GM12874 (cell line): ENCODE measurements around the gene CEP170.

Source experiments
- CTCF ChIP-seq: IDR thresholded peaks from 2 replicates; pipeline ENCODE4 v1.5.1; 2011; ENCODE audit warnings: low read depth, mild to moderate bottlenecking, control low read depth, low read length, moderate library complexity; ENCODE audit not compliant: insufficient read depth

The CEP170 gene

GRCh38 chr1:243257189-243257588 is 2.1 kb upstream of the CEP170 start:
- no peak for TF ChIP-seq CTCF

GRCh38 chr1:243256590-243256989 is 1.5 kb upstream of the CEP170 start:
- TF ChIP-seq CTCF = no peak

- no peak for TF ChIP-seq CTCF
Observed at GRCh38 chr1:243255791-243256512, 871 bp upstream of the CEP170 start, which contains the start of gene SDCCAG8. SDCCAG8 (plus strand) TSS chr1:243256041; CDS start chr1:243256174, 133 bp downstream.

- TF ChIP-seq CTCF = no peak
Observed at GRCh38 chr1:243254233-243254926, 701 bp downstream of the CEP170 start.

- no peak for TF ChIP-seq CTCF
Observed at GRCh38 chr1:243253926-243254232, 1.2 kb downstream of the CEP170 start.

GRCh38 chr1:243253211-243253925 is 1.7 kb downstream of the CEP170 start:
- no peak for TF ChIP-seq CTCF

GRCh38 chr1:243251539-243251938 is 3.5 kb downstream of the CEP170 start:
- TF ChIP-seq CTCF = no peak
